Measurements from ENCODE around the gene GPX8.
A peak's percentile ranks its signal among the peaks of the same experiment; 100 is the strongest.

Gene GPX8

GRCh38 chr5:55173687-55174230 lies 13.8 kb downstream of the GPX8 start:
- Histone ChIP-seq H3K36me3 (replicated peaks) (no peaks in the 10 kb centered on the region), H3K27ac (no peak overlapping the region), H3K27me3 (replicated peaks) (peaks cover 38% of the 10 kb centered on the region), H3K4me3 (ENCODE audit: low read depth, low read length) (peak overlapping the region; percentile 53)
- no peak for TF ChIP-seq CTCF (IDR thresholded peaks at IDR 0.05; ENCODE audit: low read depth, low read length, missing control alignments)
- no peak for DNase-seq
- in situ Hi-C loops (cut with HindIII; ENCODE audit: low pct_ligation_motif_present, low sequenced_read_pairs) = no loop called here

GRCh38 chr5:55175781-55176175 lies 15.8 kb downstream of the GPX8 start:
- in situ Hi-C loops (cut with HindIII; ENCODE audit: low pct_ligation_motif_present, low sequenced_read_pairs) = no loop called here
- Histone ChIP-seq H3K27ac (no peak overlapping the region), H3K36me3 (replicated peaks) (no peaks in the 10 kb centered on the region), H3K27me3 (replicated peaks) (peaks cover 52% of the 10 kb centered on the region), H3K4me3 (ENCODE audit: low read depth, low read length) (no peak overlapping the region)
- no peak for DNase-seq
- TF ChIP-seq CTCF (IDR thresholded peaks at IDR 0.05; ENCODE audit: low read depth, low read length, missing control alignments) = no peak

- no peak for DNase-seq
- H3K27me3 ChIP-seq (replicated peaks) = peaks cover 53% of the 10 kb centered on the region
- in situ Hi-C loops (cut with HindIII; ENCODE audit: low pct_ligation_motif_present, low sequenced_read_pairs) = no loop called here
Measured at GRCh38 chr5:55176176-55176818, 16.3 kb downstream of the GPX8 start.

GRCh38 chr5:55177078-55177477 lies 17.1 kb downstream of the GPX8 start:
- H3K36me3 ChIP-seq (replicated peaks) = no peaks in the 10 kb centered on the region

More at GRCh38 chr5:55176176-55176818, 16.3 kb downstream of the GPX8 start:
- H3K4me3 ChIP-seq (ENCODE audit: low read depth, low read length) = peak overlapping the region; percentile 42
- H3K27ac ChIP-seq = no peak overlapping the region
- no peaks in the 10 kb centered on the region for H3K36me3 ChIP-seq (replicated peaks)
- no peak for TF ChIP-seq CTCF (IDR thresholded peaks at IDR 0.05; ENCODE audit: low read depth, low read length, missing control alignments)

GRCh38 chr5:55180016-55180415 lies 20.0 kb downstream of the GPX8 start:
- Histone ChIP-seq H3K27ac (no peak overlapping the region), H3K36me3 (replicated peaks) (no peaks in the 10 kb centered on the region), H3K27me3 (replicated peaks) (peaks cover 62% of the 10 kb centered on the region), H3K4me3 (ENCODE audit: low read depth, low read length) (no peak overlapping the region)
- DNase-seq = no peak
- in situ Hi-C loops (cut with HindIII; ENCODE audit: low pct_ligation_motif_present, low sequenced_read_pairs) = no loop called here
- TF ChIP-seq CTCF (IDR thresholded peaks at IDR 0.05; ENCODE audit: low read depth, low read length, missing control alignments) = no peak

More at GRCh38 chr5:55177078-55177477, 17.1 kb downstream of the GPX8 start:
- in situ Hi-C loops (cut with HindIII; ENCODE audit: low pct_ligation_motif_present, low sequenced_read_pairs) = no loop called here
- Histone ChIP-seq H3K4me3 (ENCODE audit: low read depth, low read length) (no peak overlapping the region), H3K27ac (no peak overlapping the region), H3K27me3 (replicated peaks) (peaks cover 58% of the 10 kb centered on the region)
- no peak for DNase-seq
- TF ChIP-seq CTCF (IDR thresholded peaks at IDR 0.05; ENCODE audit: low read depth, low read length, missing control alignments) = no peak

GRCh38 chr5:55187370-55187769 lies 27.4 kb downstream of the GPX8 start:
- in situ Hi-C loops (cut with HindIII; ENCODE audit: low pct_ligation_motif_present, low sequenced_read_pairs) = no loop called here
- TF ChIP-seq CTCF (IDR thresholded peaks at IDR 0.05; ENCODE audit: low read depth, low read length, missing control alignments) = peak; percentile 10
- Histone ChIP-seq H3K27ac (no peak overlapping the region), H3K4me3 (ENCODE audit: low read depth, low read length) (no peak overlapping the region), H3K36me3 (replicated peaks) (no peaks in the 10 kb centered on the region), H3K27me3 (replicated peaks) (peaks cover 30% of the 10 kb centered on the region)
- no peak for DNase-seq
